OCI-LY7 (cell line): ENCODE data around the gene TMEM39A.

ENCODE experiments used
- CTCF ChIP-seq: fragments of 200-600 bp; sonication (generic); conservative IDR thresholded peaks from 2 replicates; pipeline ENCODE4 v1.5.1; 2014; ENCODE audit warnings: mild to moderate bottlenecking, antibody characterized with exemption, low read length, moderate library complexity, mixed read lengths
- EZH2phosphoT487 ChIP-seq: fragments of 200-600 bp; sonication (generic); IDR thresholded peaks from 2 replicates; pipeline ENCODE4 v1.6.1; 2018; ENCODE audit warnings: low read depth, borderline replicate concordance, mild to moderate bottlenecking, mixed run types, antibody characterized with exemption, low read length, moderate library complexity, mixed read lengths

GRCh38 chr3:119382134-119382533, 81.3 kb downstream of the TMEM39A start:
- TF ChIP-seq CTCF = no peak
- no peak for TF ChIP-seq EZH2phosphoT487
